ENCODE measurements around the gene EXOC6B. TPM values are rescaled to one million over a fixed set of nuclear protein-coding genes. Genes with fewer than 3 reads are reported as not detected.

EXOC6B gene
- total RNA-seq, 1 experiment from 2014 or later = 34.3 TPM

GRCh38 chr2:72134997-72135800, 690.6 kb downstream of the EXOC6B start:
- Histone ChIP-seq H3K9me2 (ENCODE audit: insufficient read depth) (no peaks in the 10 kb centered on the region), H3K4me3 (no peak overlapping the region), H3K79me2 (ENCODE audit: low read depth) (no peaks in the 10 kb centered on the region), H3F3A (ENCODE audit: insufficient read depth, low read depth) (peaks cover 25% of the 10 kb centered on the region), H4K20me1 (ENCODE audit: insufficient read depth) (no peaks in the 10 kb centered on the region; the same call in 1 of the 2 replicates), H3K27me3 (ENCODE audit: insufficient read depth, low read depth) (no peaks in the 10 kb centered on the region), H3K36me3 (ENCODE audit: low read depth) (no peaks in the 10 kb centered on the region), H3K9me3 (ENCODE audit: insufficient read depth, low read depth) (no peaks in the 10 kb centered on the region), H3K4me2 (no peak overlapping the region), H2AFZ (no peak overlapping the region), H3K4me1 (replicated peaks; ENCODE audit: insufficient read depth) (peaks cover 31% of the 10 kb centered on the region), H3K27ac (no peak overlapping the region)
- no peak for DNase-seq
- intact Hi-C loops (cut with micrococcal nuclease; ENCODE audit: unreplicated experiment) = loop anchor here (5.0 kb wide), 4 partner anchors 138 to 528 kb away; no protein-coding TSS in a partner anchor
- no peak for TF ChIP-seq EZH2 (IDR thresholded peaks at IDR 0.05; ENCODE audit: low read depth)
- ChIA-PET CTCF (interaction anchor here (0.6 kb wide), 1 partner anchor 720 kb away, joined by 4 read pairs; no protein-coding TSS in a partner anchor), POLR2A (ENCODE audit: unreplicated experiment) (no interaction called here)
- BruUV-seq (replicated peaks) = no TSS peak

GRCh38 chr2:72134408-72134996, 691.3 kb downstream of the EXOC6B start:
- CTCF ChIA-PET = no interaction called here
- no peak overlapping the region for H3K4me3 ChIP-seq
- H3K79me2 ChIP-seq (ENCODE audit: low read depth) = no peaks in the 10 kb centered on the region
- POLR2A ChIA-PET (ENCODE audit: unreplicated experiment) = no interaction called here
- no peaks in the 10 kb centered on the region for H3K9me2 ChIP-seq (ENCODE audit: insufficient read depth)
- no peak overlapping the region for H3K27ac ChIP-seq
- TF ChIP-seq, protein P1, sequence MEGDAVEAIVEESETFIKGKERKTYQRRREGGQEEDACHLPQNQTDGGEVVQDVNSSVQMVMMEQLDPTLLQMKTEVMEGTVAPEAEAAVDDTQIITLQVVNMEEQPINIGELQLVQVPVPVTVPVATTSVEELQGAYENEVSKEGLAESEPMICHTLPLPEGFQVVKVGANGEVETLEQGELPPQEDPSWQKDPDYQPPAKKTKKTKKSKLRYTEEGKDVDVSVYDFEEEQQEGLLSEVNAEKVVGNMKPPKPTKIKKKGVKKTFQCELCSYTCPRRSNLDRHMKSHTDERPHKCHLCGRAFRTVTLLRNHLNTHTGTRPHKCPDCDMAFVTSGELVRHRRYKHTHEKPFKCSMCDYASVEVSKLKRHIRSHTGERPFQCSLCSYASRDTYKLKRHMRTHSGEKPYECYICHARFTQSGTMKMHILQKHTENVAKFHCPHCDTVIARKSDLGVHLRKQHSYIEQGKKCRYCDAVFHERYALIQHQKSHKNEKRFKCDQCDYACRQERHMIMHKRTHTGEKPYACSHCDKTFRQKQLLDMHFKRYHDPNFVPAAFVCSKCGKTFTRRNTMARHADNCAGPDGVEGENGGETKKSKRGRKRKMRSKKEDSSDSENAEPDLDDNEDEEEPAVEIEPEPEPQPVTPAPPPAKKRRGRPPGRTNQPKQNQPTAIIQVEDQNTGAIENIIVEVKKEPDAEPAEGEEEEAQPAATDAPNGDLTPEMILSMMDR (conservative IDR thresholded peaks at IDR 0.05) = no peak
- no peak for TF ChIP-seq EZH2 (IDR thresholded peaks at IDR 0.05; ENCODE audit: low read depth)
- no peaks in the 10 kb centered on the region for H3K9me3 ChIP-seq (ENCODE audit: insufficient read depth, low read depth)
- no peaks in the 10 kb centered on the region for H3K27me3 ChIP-seq (ENCODE audit: insufficient read depth, low read depth)
- peaks cover 20% of the 10 kb centered on the region for H3F3A ChIP-seq (ENCODE audit: insufficient read depth, low read depth)
- H4K20me1 ChIP-seq (ENCODE audit: insufficient read depth) = no peaks in the 10 kb centered on the region; the same call in 1 of the 2 replicates
- no peaks in the 10 kb centered on the region for H3K36me3 ChIP-seq (ENCODE audit: low read depth)
- no peak overlapping the region for H2AFZ ChIP-seq
- H3K4me2 ChIP-seq = no peak overlapping the region
- H3K4me1 ChIP-seq (replicated peaks; ENCODE audit: insufficient read depth) = peaks cover 24% of the 10 kb centered on the region
- no TSS peak for BruUV-seq (replicated peaks)
- intact Hi-C loops (cut with micrococcal nuclease; ENCODE audit: unreplicated experiment) = no loop called here
- DNase-seq = no peak

GRCh38 chr2:72133721-72134407, 692.0 kb downstream of the EXOC6B start:
- Histone ChIP-seq H3K4me1 (replicated peaks; ENCODE audit: insufficient read depth) (peaks cover 17% of the 10 kb centered on the region), H4K20me1 (ENCODE audit: insufficient read depth) (no peaks in the 10 kb centered on the region; the same call in 1 of the 2 replicates)
- CTCF ChIA-PET = no interaction called here

More at GRCh38 chr2:72133721-72134407, 692.0 kb downstream of the EXOC6B start:
- Histone ChIP-seq H3K9me2 (ENCODE audit: insufficient read depth) (no peaks in the 10 kb centered on the region), H3K4me2 (no peak overlapping the region), H3K79me2 (ENCODE audit: low read depth) (no peaks in the 10 kb centered on the region), H2AFZ (no peak overlapping the region), H3K27me3 (ENCODE audit: insufficient read depth, low read depth) (no peaks in the 10 kb centered on the region), H3K4me3 (no peak overlapping the region), H3K27ac (no peak overlapping the region), H3K9me3 (ENCODE audit: insufficient read depth, low read depth) (no peaks in the 10 kb centered on the region), H3F3A (ENCODE audit: insufficient read depth, low read depth) (peaks cover 13% of the 10 kb centered on the region), H3K36me3 (ENCODE audit: low read depth) (no peaks in the 10 kb centered on the region)
- no TSS peak for BruUV-seq (replicated peaks)
- TF ChIP-seq, protein P1 (conservative IDR thresholded peaks at IDR 0.05) = no peak
- TF ChIP-seq EZH2 (IDR thresholded peaks at IDR 0.05; ENCODE audit: low read depth) = no peak
- no peak for DNase-seq
- POLR2A ChIA-PET (ENCODE audit: unreplicated experiment) = no interaction called here
- intact Hi-C loops (cut with micrococcal nuclease; ENCODE audit: unreplicated experiment) = no loop called here
